Muscle of arm (tissue), 12 donors: ENCODE measurements around the gene CDK16. TPM values are rescaled to one million over a fixed set of nuclear protein-coding genes. Genes with fewer than 3 reads are reported as not detected.
A peak's percentile ranks its signal among the peaks of the same experiment; 100 is the strongest.

ENCODE experiments used
- DNase-seq: peaks from one replicate; pipeline ENCODE4 v3.0.0-alpha.2; 2013
- polyA plus RNA-seq, 12 donors: library from polyadenylated mRNA; unstranded; fragments of 120-200 nt; gene quantifications; one replicate each; pipeline ENCODE4 v1.2.1, GENCODE V29; 2013; ENCODE audit not compliant: insufficient read length in 12 of 12

The CDK16 gene
- polyA plus RNA-seq, 12 donors: 84.6 to 119 (median 101) TPM; not detected in 1

- DNase-seq: no peak
These were observed 6.4 kb downstream of the CDK16 start for GRCh38 chrX:47224896-47225290.

GRCh38 chrX:47226071-47226470, 7.6 kb downstream of the CDK16 start:
- DNase-seq: no peak

GRCh38 chrX:47226531-47227333, 8.3 kb downstream of the CDK16 start:
- DNase-seq: no peak

GRCh38 chrX:47227334-47227583, 8.8 kb downstream of the CDK16 start:
- DNase-seq: no peak

DNA sequence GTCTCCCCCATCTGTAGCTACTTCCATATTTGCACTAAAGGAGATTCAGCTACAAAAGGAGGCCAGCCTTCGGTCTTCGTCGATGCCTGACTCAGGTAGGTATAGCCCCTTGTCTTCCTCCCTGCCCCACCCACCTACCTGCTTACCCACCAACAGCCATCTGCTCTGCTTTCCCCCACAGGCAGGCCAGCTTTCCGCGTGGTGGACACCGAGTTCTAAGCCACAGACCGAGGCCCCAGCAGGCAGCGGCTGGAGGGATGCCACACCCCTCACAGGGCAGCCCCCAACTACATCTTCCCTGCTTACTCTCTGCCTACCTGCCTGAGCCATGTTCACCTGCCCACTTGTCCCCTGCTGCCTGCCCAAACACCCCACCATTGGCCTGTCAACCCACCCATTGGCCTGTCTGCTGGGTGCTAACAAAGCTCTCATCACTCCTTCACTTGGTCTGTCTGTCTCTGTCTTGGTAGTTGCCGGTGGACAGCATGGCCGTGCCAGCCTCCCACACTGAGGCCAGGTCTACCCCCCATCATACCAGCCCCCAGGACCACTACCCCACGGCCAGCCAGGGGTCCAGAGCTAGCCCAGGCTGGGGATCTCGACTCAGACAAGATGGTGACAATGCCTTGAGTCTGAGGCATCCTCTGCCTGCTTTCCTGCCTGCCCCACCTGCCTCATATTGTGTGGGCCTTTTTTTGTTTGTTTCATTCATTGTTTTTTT, 10.2 kb downstream of the CDK16 start:
- DNase-seq: no peak

DNA sequence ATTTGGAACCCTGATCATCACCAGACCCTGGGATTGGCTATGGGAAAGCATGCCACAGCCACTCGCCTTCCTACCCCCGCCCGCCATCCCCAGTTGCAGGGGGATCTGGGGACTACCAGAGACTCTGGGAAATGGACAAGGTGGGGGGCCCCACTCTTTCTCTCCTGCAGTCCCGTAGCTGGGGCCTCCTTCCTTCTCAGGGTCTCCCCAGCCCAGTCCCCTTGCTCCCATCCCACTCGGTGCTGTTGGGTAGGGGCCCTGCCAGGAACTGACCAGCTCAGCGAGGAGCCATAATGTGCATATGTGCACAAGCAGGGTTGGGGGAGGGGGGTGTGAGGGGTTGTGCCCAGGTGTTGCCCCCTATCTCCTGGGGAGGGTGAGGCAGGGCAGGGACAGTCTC, 10.9 kb downstream of the CDK16 start:
- no peak for DNase-seq

GRCh38 chrX:47230136-47230868, 11.8 kb downstream of the CDK16 start:
- DNase-seq: no peak

DNA sequence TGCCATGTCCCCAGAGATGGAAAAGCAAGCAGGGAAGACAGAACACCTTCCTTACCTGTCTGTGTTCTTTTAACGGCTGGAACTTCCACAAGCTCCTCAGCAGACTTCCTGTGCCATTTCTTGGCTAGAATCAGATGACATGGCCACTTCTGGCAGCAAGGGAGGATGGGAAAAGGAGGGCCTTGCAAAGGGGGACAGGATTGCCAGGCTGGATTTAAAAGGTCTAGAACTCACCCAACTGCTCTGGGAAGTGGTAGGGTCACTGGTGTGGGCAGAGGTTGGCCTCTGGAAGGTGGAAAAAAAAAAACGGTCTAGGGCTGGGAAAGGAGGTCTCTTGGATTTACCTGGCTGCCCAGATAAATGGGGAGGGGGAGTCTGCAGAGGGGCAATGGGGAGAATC, 12.7 kb downstream of the CDK16 start:
- no peak for DNase-seq

DNA sequence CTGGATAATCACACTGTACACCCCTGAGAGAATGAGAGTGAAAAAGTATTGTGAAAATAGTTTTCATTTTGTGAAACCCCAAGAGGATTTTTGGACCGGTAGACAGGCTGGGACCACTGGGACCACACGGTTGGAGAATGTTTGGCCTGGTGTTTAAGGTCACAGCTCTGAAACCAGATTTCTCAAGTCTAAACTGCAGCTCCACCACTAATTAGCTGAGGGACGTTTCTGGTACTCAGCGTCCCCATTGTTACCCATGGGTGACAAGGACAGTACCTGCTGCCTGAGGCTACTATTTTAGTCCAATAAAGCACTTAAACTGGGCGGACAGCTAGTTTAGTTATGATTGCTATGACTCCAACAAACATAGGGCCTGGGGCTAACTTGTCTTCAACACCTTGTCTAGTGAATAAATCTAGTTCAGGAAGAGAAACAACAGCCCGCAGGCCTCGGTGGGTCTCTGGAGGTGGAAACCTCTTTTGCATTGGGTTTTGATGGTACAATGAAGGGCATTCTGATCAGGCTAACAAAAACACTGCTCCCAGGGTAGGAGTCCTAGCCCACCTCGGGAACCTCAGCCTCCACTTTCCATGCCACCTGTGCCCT, 13.8 kb downstream of the CDK16 start:
- DNase-seq: no peak

GRCh38 chrX:47232803-47233332, 14.4 kb downstream of the CDK16 start, which contains the start of gene USP11:
USP11 (plus strand) TSS chrX:47233009; CDS start chrX:47233044, 35 bp downstream.
- DNase-seq: peak; percentile 69

DNA sequence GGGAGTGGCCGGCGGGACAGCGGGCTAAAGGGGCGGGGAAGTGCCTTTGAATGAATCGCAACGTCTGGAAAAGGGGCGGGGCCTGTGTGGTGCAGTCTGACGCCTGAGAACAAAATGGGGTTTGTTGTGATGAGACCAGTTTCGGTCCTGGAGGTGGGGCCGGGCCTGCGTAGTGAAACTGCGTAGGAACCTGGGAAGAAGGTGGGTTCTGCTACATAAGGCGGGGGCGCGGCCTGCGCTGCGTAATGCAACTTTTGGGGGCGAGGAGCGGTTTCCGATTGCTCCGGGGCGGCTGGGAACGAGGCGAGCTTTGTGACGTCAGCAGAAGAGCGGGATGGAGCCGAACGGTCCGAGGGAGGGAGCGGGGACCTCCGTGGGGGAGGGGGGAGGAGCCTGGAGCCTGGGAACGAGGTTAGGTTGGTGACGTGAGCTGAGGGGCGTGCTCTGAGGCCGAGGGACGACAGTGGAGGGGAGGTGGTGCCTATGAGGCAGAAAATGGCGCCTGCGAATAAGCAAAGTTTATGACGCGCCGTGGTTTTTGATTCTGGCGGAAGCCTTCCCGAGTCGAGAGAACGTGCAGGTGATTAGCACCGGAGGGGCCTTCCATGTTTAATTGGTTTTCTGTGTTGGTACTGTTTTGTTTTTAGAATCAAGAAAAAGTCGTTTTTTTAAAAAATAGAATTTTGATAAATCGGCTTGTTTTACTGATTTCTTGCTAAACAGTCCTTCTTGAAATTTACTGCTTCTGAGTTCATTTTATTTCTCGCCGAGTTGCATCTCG, 15.0 kb downstream of the CDK16 start:
- peak; percentile 95 for DNase-seq

DNA sequence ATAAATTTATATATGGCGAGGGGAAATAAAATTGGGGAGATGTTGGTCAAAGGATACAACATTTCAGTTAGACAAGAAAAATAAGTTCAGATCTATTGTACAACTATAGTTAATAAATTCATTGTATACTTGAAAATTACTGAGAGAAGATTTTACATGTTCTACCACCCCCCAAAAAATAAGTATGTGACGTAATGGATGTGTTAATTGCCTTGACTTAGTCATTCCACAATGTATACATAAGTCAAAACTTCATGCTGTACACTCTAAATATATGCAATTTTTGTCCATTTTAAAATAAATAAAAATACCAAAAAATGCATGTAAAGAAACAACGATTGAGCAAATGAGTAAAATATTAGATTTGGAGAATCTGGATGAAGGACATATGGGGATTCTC, 16.1 kb downstream of the CDK16 start:
- no peak for DNase-seq

GRCh38 chrX:47235691-47236103, 17.2 kb downstream of the CDK16 start:
- DNase-seq: no peak

- DNase-seq: no peak
These were observed 20.7 kb downstream of the CDK16 start for GRCh38 chrX:47239199-47239598.

GRCh38 chrX:47239898-47240545, 21.5 kb downstream of the CDK16 start:
- no peak for DNase-seq

- DNase-seq: no peak
These were observed 22.1 kb downstream of the CDK16 start for GRCh38 chrX:47240619-47241018.

- no peak for DNase-seq
These were observed 22.9 kb downstream of the CDK16 start for GRCh38 chrX:47241201-47242011.

DNA sequence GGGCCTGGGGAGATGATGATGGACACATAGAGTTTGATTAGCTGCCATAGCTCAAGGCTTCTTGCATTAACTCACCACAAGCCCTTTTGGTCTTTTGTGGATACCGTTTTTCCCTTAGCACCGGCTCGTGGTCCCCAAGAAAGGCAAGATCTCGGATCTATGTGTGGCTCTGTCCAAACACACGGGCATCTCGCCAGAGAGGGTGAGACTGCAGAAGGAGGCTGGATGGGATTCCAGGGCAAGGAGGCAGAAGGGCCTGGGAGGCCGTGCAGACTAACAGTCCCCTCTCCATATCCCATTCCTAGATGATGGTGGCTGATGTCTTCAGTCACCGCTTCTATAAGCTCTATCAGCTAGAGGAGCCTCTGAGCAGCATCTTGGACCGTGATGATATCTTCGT, 23.8 kb downstream of the CDK16 start:
- no peak for DNase-seq

- no peak for DNase-seq
These were observed 24.9 kb downstream of the CDK16 start for GRCh38 chrX:47243351-47243750.

GRCh38 chrX:47244676-47245075, 26.2 kb downstream of the CDK16 start:
- no peak for DNase-seq
